GM19463 (cell line): ENCODE measurements around the gene C1QL3.

Source experiments
- ATAC-seq: cut with Tn5 transposase; IDR thresholded peaks from one replicate; pipeline ENCODE4 v1.9.1; 2021; ENCODE audit warnings: mild to moderate bottlenecking, moderate library complexity; ENCODE audit not compliant: unreplicated experiment

Gene C1QL3

DNA sequence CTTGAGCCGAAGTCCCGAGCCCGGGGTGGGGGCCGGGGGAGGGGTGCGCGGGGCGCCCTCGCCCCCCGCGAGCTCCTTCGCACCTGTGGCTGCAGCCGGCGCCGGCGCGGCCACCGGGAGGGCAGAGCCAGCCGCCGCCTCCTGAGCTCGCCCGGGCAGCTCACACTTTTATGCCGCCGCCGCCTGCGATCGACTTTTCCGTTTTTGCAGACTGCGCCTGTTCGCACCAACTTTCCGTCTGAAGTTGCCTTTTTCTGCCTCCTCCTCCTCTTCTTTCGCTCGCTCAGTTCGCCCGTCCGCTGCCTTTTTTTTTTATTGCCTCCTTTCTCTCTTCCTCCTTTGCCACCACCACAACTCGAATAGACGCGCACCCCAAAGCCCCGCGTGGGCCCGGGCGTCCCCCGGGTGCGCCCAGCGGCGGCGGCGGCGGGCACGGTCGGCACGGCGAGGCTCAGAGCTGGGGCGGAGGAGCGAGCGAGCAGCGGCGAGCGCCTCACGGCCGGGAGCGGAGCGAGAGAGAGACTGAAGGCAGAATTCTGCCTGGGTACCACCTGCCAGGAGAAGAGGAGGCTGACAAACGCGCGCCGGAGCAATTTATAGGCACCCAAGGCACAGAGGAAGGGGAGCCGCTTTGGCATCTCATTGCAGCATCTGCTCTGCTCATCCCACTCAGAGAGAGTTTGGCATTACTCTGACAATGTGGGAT is at the start of gene C1QL3:
Gene C1QL3 (minus strand): TSS at position 569 of the 706 bp plus-strand sequence. CDS start 814 bp downstream, outside the sequence.
- peak; percentile 46 for ATAC-seq

DNA sequence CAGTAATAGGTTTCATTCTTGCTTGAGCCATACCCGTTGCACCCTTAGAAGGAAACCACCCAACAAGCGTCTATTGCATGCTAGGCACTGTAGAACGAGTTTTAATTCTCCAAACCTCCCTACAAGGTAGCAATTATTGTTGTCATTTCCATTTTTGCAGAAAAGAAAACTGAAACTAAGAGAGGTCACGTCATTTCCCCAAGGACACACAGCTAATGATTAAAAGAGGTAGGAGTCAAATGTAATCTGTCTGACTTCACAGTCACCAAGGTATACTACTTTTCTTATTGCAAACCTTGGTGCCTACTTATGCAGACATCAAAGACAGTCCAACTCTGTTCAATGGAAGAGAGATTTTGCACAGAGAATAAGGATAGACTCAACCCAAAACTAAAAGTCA is 49.1 kb upstream of the C1QL3 start:
- peak; percentile 86 for ATAC-seq

DNA sequence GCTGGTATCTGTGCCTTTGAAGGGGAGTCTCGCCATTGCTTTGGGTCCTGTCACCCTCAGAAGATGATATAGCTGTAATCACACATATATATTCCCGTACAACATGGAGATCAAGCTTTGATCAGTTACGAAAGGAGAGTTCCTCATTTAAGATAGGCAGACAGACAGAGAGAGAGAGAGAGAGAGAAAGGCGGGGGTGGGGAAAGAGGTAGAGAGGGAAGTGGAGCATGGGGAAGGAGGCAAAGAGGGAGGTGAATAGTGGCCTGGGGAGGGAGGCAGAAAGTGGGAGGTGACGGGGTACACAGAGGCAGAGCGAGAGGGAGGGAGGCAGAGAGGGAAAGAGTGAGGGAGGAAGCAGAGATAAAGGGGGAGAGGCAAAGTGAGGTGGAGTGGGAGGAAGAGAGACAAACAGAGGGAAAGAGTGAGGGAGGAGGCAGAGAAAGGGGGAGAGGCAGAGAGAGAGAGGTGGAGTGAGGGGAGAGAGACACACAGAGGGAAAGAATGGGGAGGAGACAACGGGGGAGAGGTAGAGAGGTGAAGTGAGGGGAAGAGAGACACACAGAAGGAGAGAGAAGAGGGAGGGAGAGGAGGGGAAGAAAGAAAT is 44.6 kb upstream of the C1QL3 start:
- no peak for ATAC-seq

DNA sequence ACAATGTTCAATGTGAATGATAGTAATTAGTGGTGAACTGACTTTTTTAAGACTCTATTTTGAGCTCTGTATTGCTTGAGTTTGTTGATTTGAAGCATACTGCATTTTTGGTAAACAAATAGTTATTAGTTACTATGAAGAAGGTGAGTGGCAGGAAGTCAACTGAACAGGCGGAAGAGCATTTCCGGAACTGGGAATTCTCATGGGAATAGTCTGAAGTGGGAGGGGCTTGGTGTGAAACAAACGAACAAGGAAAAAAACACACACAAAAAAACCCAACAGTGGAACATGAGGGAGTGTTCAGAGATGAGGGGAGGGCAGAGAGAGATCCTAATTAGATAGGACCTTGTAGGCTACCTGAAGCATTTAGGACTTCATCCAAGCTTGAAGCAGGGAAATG is 43.9 kb upstream of the C1QL3 start:
- no peak for ATAC-seq

DNA sequence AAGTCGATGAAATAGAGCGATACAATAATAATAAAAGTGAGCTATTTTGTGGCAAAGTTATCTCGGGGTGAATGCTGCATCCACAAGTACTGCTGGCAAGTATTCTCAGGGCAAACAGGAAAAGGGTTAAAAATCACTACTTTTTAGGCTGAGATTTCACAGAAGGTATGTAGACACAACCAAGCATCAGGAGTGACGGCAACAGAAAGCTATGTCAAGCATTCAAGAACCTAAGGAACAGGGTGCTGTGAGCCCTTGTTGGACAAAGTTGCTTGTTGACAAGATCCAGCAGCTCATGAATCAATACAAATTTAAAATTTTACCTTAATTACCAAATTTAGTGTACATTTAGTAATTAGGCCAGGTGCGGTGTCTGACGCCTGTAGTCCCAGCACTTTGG is 41.2 kb upstream of the C1QL3 start:
- ATAC-seq: no peak

DNA sequence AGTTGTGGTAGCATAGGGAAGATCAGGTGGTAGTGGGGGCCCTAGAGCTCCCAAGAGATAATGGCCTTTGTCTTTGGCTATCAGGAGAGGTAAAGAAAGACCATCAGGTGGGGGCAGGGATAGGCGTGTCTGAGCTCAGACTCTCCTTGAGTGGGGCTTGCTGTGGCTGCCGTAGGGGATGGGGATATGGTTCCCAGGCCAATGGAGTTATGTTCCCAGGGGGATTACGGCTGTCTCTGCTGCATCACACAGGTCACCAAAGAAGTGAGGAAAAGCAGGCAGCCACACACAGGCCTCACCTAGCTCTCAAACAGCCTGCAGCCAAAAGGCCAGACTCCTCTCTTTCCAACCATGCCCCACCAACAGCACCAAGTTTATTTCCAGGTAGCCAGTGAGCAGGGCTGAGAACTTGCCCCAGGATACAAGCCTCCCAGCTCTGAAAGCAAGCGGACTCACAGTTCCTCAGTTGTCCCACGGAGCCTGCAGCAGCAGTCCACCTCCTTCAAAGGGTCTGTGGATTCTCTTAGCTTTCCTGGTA is 37.6 kb upstream of the C1QL3 start:
- no peak for ATAC-seq

DNA sequence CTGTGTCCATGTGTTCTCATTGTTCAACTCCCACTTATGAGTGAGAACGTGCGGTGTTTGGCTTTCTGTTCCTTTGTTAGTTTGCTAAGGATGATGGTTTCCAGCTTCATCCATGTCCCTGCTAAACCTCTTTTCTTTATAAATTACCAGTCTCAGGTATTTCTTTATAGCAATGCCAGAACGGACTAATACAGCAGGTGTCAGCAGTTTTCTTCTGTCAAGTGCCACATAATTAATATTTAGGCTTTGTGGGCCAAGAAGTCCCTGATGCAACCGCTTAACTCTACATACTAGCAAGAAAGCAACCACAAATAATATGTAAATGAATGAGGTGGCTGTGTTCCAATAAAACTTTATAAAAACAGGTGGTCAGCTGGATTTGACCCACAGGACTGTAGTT is 26.3 kb upstream of the C1QL3 start:
- no peak for ATAC-seq

DNA sequence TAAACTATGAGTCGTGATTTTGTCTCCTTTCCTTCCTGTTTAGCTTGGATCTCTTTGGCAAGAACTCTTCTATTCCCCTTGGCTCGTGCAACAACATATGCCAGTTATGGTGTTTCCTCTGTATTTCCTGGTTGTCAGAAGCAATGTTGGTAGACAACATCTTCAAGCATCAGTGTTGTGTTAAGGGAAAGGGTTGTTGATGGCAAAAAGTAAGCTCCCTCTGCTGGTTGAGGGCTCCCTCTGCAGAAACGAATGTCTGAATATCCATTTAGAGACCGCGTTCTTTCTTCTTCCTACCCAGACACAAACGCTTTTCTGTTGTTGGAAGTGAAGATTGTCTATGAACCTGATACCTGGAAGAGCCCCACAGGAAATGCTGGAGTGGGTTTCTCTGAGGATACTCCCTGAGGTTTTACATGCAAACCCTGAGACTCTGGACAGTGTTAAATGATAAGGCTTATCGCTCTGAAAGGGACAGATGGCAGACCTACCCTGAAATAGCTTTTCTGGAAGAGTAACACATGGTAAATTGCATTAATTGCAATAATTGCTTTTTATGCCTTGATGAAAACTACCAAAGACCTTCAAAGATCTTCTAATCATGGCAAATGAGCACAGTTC is 23.5 kb upstream of the C1QL3 start:
- peak; percentile 76 for ATAC-seq

DNA sequence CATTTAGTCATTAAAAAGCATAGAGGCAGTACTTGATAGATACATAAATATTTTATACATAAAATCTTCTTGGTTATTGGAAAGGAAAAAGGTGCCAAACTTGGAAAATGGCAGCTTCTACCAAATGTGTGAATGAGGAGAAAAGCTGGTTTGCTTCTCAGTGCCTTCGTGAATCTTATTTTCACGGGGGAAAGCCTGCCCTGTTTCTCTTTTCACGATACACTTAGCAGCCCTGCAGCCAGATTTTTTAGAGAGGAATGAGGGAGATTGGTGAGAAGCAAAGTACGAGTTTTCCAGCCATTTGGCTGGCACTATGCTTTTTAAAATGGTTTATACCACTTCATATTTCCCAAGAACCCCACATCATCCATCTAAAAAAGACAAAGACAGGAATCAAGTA is 22.9 kb upstream of the C1QL3 start:
- ATAC-seq: no peak

DNA sequence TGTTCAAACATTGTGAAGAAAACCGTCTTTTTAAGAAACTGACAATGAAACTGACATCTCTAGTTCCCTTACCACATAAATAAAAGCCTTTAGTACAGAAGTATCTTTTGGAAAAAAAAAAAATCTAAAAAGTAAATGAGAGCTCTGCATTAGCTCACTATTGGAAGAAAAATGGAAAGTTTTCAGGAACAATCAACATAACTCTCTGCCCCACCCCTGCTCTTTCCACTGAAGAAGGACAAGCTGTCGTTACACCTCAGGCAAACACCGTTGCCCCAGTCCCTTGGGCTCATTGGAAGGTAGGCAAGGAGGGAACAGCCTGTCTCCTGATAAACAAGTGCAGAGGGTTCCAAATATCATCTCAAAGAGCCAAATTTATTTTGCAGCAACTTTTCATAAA is 22.4 kb upstream of the C1QL3 start:
- no peak for ATAC-seq

DNA sequence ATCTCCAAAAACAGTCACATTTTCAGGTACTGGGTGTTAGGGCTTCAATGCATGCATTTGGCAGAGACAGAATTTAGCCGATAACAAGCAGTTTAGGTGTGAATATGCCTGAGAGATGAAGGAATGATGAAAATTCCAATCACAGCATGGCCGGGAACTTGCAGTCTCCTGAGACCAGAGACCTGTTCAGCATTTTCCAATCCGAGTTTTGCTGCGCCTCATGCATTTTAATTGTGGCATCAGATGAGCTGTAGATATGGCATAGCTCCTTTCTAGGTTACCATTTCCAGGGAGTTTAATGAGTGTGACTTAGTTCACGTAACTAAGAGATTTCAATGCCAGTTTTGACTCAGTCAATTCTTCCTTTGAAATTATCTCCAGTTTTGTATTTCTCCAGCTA is 14.5 kb upstream of the C1QL3 start:
- no peak for ATAC-seq

DNA sequence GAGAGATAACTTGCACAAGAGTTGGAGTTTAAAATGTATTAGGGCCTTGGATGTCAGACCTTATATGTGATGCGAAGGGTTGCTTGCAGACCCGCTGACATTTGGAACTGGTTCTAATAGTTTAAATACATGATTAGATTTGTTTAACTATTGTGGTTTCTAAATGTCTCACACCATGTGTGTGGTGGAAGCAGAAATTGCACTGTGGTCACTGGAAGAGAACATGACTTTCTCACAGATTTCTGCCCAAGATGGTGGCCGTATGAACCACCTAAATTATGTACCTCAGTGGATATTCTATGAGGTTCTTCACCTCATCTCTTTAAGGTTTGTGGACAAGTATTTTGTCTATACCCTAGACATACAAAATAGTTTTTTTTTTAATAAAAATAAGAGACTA is 8.2 kb upstream of the C1QL3 start:
- no peak for ATAC-seq

DNA sequence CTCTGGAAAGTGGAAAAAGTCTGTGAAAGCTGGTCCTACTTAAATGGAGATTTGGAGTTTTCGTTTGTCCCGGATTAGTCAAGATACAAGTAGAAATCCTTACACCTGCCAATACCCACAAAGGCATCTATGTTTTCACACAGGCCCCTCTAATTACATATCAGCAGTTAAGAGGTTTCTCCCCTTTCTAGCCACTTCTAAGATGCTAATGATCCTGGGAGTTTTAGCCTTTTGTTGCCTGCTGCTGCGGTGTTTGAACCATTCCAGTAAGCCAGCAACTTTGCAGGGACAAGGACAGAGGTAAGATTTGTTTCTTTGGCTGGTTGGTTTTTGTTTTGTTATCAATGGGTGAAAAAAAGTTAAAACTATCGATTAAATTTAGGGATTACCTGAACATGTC is 5.8 kb upstream of the C1QL3 start:
- no peak for ATAC-seq

DNA sequence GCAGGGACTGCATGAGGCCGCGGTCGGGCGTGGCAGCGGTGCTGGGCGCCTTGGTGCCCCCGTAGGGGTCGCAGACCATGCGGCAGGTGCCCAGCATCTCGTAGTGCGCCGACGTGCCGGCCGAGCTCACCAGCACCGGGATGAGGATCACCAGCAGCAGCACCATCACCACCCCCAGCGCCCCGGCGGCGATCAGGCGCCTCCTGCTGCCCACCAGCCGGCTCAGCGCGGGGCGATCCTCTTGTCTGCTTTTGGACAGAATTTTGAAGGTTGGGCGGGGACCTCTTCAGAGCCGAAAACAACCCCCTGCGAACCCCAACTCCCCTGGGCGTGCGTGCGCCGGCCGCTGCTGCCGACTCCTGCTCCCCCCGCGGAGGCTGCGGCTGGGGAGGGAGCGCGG is 779 bp downstream of the C1QL3 start:
- ATAC-seq: peak; percentile 67

DNA sequence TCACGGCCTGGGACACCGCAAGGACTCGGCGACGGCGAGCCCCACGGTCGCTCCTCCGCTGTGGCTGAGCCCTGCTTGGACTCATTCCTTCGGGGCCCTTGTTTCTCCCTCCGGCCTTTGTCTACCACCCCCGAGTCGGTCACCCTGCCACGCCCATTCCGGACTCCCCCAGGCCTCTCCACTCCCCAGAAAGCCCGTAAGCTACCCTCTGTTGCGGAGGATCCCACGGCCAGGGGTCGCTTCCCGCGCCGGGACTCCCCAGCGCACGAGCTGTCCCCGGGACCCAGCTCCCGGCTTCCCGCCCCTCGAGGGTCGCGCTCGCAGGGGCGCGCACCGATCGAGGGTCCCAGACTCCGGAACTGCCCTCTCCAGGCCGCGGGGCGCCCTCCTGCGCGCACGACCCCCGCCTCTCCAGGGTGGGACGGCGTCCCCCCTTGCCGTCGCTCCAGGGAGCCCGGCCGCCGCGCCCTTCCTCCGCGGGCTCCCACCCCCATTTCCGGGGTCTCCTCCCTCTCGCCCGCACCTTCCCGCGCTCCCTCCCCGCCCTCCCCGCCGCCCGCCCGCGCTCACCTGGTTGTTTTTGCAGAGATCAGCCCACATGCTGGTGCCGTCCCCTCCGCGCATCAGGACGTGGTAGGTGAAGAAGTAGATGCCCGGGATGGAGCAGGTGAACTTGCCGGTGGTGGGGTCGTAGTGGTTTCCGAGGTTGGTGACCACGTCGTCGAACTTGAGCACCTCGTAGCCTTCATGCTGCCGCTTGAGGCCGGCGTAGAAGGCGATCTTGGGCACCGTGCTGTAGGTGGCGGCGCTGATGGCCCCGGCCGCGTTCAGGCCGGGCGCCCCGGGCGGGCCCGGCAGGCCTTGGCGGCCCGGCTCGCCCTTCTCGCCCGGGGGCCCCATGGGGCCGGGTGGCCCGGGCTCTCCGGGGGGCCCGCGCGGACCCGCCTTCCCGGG is 1.5 kb downstream of the C1QL3 start:
- peak; percentile 32 for ATAC-seq

DNA sequence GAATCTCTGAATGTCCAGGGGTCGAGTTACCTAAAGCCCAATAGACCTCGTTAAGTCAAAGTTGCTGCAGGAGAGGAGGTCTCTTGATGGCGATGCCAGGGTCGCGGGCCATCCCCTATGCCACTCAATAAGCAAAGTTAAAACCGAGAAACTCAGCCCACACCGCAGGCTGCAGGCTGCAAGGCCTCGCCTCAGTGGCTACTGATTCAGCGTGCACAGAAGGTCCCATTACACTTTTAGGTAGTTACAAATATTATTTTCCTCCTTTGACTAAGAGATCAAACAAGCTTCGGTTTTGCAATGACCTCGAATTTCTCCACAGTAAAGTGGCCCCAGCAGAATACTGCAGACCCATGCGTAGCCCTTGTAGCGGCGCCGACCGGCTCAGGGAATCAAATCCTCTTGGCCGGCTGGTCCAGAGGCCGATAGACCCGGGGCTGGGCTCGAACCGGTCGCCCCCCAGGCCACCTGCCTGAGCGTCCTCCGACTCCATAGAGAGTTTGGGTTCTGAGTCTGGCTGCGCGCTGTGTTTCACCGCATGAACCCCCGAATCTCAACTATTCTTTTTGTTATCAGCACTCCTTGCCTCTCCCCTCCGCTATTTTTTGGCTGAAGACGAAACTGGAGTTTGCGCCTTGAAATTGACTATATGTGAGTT is 2.3 kb downstream of the C1QL3 start:
- no peak for ATAC-seq

DNA sequence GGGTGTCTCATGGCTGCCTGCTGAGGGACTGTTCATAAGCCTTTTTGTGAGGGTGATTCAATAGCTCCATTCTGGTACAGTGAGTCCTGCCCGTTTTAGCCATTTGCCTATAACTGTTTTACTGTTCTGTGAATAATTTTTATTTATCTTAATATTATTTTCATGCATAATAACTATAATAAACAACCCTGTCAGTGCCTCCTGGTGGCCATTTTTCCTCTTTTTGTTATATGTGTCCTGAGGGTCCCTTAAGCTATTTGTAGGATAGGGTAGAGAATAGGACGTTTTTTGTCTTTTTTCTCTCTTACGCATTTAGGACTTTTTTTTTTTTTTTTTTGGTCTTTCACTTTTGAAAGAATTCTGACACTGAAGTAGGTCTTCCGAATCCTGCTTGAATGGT is 2.9 kb downstream of the C1QL3 start:
- ATAC-seq: no peak

DNA sequence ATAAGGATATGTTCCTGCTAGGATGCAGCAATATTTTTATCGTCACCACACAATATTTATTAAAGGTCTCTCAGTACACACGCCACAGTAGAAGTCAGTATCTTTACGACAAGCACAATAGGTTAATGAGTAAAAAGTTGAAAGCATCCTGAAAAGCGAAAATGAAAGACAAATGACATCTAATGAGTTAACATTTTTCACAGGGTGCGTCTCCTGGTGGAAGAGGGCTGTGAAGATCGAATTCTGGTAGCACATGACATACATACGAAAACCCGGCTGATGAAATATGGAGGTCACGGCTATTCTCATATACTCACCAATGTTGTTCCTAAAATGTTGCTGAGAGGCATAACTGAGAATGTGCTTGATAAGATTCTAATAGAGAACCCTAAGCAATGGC is 10.8 kb downstream of the C1QL3 start:
- ATAC-seq: no peak

DNA sequence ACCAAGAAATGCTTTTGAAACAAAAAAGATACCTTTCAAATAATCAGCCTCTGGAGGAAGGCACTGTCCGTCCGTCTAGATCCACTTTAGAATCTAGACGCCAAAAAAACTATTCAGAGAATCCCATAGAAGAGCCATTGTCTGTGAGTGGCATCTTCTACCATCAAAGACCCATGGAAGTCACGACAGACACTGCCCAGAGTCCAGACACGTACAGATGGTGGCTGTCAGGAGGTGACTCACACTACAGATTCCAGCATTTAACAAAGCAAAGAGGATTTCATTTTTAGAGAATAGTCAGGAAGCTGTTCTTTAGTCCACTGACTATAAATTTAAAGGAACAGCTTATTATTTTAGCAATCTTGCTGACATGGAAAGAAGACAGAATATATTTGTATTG is 11.7 kb downstream of the C1QL3 start:
- no peak for ATAC-seq

DNA sequence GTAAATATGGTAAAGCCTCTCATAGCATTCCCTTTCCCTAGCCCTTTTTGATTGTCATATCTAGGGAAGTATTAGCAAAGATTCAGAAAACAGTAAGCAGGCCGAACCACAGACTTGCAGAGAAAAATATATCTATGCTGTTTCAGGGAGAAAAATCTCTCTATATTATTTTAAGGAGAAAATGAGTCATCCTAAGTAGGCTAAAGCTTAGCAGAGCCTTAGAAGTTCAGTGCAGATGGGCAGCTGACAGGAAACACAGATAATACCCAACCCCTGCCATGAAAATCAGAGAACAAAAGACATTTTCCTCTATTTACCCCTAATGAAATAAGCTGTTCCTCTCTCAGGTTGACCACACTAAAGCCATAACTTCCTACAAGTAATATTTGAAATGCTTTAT is 16.5 kb downstream of the C1QL3 start:
- ATAC-seq: no peak

DNA sequence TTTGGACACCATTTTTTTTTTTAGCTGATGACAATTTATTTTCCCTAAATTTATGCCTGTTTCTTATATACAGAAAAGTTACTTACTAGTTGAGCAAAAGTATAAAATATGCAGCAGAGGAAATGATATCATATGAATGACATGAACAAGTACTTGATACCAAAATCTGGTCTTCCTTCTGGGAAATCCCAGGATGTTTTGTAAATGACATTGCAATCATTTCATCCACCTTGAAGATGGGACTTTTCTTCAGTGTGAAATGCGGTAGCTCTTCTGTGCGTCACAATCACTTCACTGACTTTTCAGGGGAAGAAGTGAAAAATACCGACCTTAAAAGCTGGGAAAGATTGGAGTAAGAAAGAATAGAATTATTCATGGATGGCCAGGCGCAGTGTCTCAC is 23.8 kb downstream of the C1QL3 start:
- no peak for ATAC-seq
